ENCODE measurements around the gene FTSJ3.

GRCh38 chr17:63819131-63819530 is 8.3 kb downstream of the FTSJ3 start:
- TF ChIP-seq POLR2A (IDR thresholded peaks at IDR 0.05), result no peak
- TF ChIP-seq CTCF (IDR thresholded peaks at IDR 0.05), result no peak

Data from heart left ventricle (tissue), 13 donors.